ENCODE results near the gene GSC. TPM values are rescaled to one million over a fixed set of nuclear protein-coding genes. Genes with fewer than 3 reads are reported as not detected.

Gene GSC
- total RNA-seq, 1 experiment from 2014 or later: not detected

DNA sequence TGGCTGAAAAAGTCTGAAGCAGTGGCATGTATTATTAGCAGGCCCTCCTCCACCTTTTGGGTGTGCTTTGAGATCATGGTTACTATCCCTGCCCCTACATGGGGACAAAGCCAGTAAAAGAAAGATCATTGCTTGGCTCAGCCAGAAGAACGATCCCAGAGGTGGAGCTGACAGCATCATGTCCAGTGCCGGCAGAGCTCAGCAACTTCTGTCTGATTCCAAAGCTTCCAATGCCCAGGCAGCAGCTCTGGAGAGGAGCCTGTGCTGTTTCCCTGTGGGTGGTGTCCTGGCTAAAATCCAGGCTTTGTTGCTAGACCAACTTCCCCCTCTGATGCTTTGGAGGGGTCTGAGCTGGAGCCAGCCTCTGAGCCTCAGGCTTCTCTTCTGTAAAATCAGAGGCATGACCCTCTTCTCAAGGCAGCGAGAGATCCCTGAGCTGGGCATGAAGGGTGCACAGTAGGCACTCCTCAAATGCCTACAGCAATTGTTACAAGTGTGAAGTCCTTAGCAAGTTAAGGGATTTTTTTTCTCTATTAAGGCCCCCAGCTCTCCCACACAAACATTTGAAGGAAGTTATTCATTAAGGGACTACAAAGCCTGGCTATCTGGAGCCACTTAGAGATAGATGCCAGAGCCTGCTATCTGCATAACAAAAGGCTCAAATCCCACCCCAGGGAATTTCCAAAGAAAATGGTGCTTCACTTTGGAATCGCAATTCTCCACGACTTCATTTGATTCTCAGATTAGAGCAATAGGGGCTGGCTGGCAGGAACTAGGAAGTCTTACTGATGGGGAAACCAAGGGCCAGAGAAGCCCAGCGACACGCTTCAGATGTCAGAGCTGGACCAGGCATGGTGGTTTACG, 10.9 kb upstream of the GSC start:
- H2AK5ac ChIP-seq (ENCODE audit: insufficient read length, low read length): no peak overlapping the region

More for the DNA sequence above, 10.9 kb upstream of the GSC start:
- peak overlapping the region; percentile 43; the same call in 1 of the 2 replicates for H3K14ac ChIP-seq (ENCODE audit: insufficient read depth, low read length)
- no peaks in the 10 kb centered on the region for H3K79me2 ChIP-seq (ENCODE audit: insufficient read depth, low read length)
- no peak overlapping the region for H2AFZ ChIP-seq (ENCODE audit: low read length)
- no peak overlapping the region for H2BK5ac ChIP-seq (ENCODE audit: insufficient read length, low read length)
- H4K5ac ChIP-seq (ENCODE audit: insufficient read length, low read depth, low read length): no peak overlapping the region
- no peak overlapping the region for H4K8ac ChIP-seq (replicated peaks; ENCODE audit: insufficient read length, low read depth, low read length)
- peaks cover 0 to 3% of the 10 kb centered on the region in 2 experiments; a peak in 2 of 5 replicates for H3K9me3 Mint-ChIP-seq
- no peak overlapping the region for H3K9ac ChIP-seq (ENCODE audit: extremely low read depth, insufficient read length, low read length)
- WGBS (ENCODE audit: extremely low coverage, insufficient read length, low lambda C conversion rate): no CpG with 5 or more reads among the region's 8 CpGs
- H3T11ph ChIP-seq (ENCODE audit: low read length): no peak overlapping the region
- H3K4me3 Mint-ChIP-seq: peak overlapping the region in 1 of 2 experiments; percentile 31; a peak in 1 of 5 replicates
- no peaks in the 10 kb centered on the region for H4K20me1 ChIP-seq (ENCODE audit: control insufficient read depth, insufficient read depth, insufficient read length)
- no peak overlapping the region for H4K91ac ChIP-seq (ENCODE audit: insufficient read length, low read depth, low read length)
- H3K9me3 ChIP-seq (ENCODE audit: control insufficient read depth, low read depth, low read length): no peaks in the 10 kb centered on the region
- no peak overlapping the region for H2BK20ac ChIP-seq (ENCODE audit: low read depth, low read length, poor library complexity, severe bottlenecking)
- H3K36me3 Mint-ChIP-seq (ENCODE audit: insufficient read depth in 1 of 3, low read depth in 3 of 3): no peaks in the 10 kb centered on the region
- H3K27ac Mint-ChIP-seq: peak overlapping the region in 1 of 3 experiments; percentile 35; a peak in 1 of 7 replicates
- no peak overlapping the region for H2BK12ac ChIP-seq (ENCODE audit: insufficient read length, low read depth, low read length)
- H3K56ac ChIP-seq (ENCODE audit: insufficient read length, low read depth, low read length): no peak overlapping the region
- H3K4me1 ChIP-seq (ENCODE audit: insufficient read depth, low read length): 0 out of 2 replicates have a peak, but pooled peaks cover 6% of the 10 kb centered on the region
- H3K79me1 ChIP-seq (ENCODE audit: insufficient read depth, low read depth, low read length, poor library complexity, severe bottlenecking): no peaks in the 10 kb centered on the region
- TF ChIP-seq, protein P1, sequence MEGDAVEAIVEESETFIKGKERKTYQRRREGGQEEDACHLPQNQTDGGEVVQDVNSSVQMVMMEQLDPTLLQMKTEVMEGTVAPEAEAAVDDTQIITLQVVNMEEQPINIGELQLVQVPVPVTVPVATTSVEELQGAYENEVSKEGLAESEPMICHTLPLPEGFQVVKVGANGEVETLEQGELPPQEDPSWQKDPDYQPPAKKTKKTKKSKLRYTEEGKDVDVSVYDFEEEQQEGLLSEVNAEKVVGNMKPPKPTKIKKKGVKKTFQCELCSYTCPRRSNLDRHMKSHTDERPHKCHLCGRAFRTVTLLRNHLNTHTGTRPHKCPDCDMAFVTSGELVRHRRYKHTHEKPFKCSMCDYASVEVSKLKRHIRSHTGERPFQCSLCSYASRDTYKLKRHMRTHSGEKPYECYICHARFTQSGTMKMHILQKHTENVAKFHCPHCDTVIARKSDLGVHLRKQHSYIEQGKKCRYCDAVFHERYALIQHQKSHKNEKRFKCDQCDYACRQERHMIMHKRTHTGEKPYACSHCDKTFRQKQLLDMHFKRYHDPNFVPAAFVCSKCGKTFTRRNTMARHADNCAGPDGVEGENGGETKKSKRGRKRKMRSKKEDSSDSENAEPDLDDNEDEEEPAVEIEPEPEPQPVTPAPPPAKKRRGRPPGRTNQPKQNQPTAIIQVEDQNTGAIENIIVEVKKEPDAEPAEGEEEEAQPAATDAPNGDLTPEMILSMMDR (conservative IDR thresholded peaks at IDR 0.05): no peak
- peaks cover 7% of the 10 kb centered on the region; the same call in 1 of the 2 replicates for H3K27me3 ChIP-seq (ENCODE audit: insufficient read depth, low read length)
- H3K27ac ChIP-seq (ENCODE audit: insufficient read length, low read depth, low read length): no peak overlapping the region
- H3K4me1 Mint-ChIP-seq: peaks cover 10 to 28% of the 10 kb centered on the region in 2 experiments
- no peak overlapping the region for H3K23ac ChIP-seq (ENCODE audit: insufficient read length, low read depth, low read length)
- peak overlapping the region; percentile 32 for H3K4me2 ChIP-seq (ENCODE audit: insufficient read depth, insufficient read length, low read length)
- H2BK15ac ChIP-seq (ENCODE audit: low read depth, low read length): no peak overlapping the region
- no peak overlapping the region for H2BK120ac ChIP-seq (ENCODE audit: low read depth, low read length, poor library complexity, severe bottlenecking)
- no peak overlapping the region for H3K18ac ChIP-seq (ENCODE audit: insufficient read length, low read depth, low read length)
- peak; percentile 51 for DNase-seq
- H3K27me3 Mint-ChIP-seq (ENCODE audit: low read depth): peaks cover 82% of the 10 kb centered on the region
- H3K23me2 ChIP-seq (ENCODE audit: insufficient read length, low read depth, low read length, poor library complexity, severe bottlenecking): no peaks in the 10 kb centered on the region
- H3K4ac ChIP-seq (ENCODE audit: low read depth, low read length): no peak overlapping the region

Data from H9 (cell line).